HepG2 (cell line): ENCODE data around the gene ZNRF3. TPM values are rescaled to one million over a fixed set of nuclear protein-coding genes. Genes with fewer than 3 reads are reported as not detected.
A peak's percentile ranks its signal among the peaks of the same experiment; 100 is the strongest.

Experiments
- AKAP8 ChIP-seq: sonication (generic); formaldehyde crosslinking; IDR thresholded peaks from 2 replicates; pipeline ENCODE4 v1.5.1; 2020; ENCODE audit warnings: mild to moderate bottlenecking, missing genetic modification reagents
- CENPX ChIP-seq: sonication (generic); formaldehyde crosslinking; IDR thresholded peaks from 2 replicates; pipeline ENCODE4 v1.9.0; 2021; ENCODE audit warnings: mild to moderate bottlenecking, missing genetic modification reagents, moderate library complexity
- CREM ChIP-seq, 2 experiments: sonication (generic) in 1 of 2; formaldehyde crosslinking in 1 of 2; IDR thresholded peaks; 2 replicates each; pipeline versions ENCODE4 v1.4.0 to v1.6.1; 2016 to 2020; ENCODE audit warnings: antibody characterized with exemption in 1 of 2, mild to moderate bottlenecking in 1 of 2, missing genetic modification reagents in 1 of 2
- HOXA3 ChIP-seq: sonication (generic); formaldehyde crosslinking; IDR thresholded peaks from 2 replicates; pipeline ENCODE4 v1.5.0; 2020; ENCODE audit warnings: missing genetic modification reagents
- MXD3 ChIP-seq: IDR thresholded peaks from 2 replicates; pipeline ENCODE4 v1.6.1; 2016; ENCODE audit warnings: mild to moderate bottlenecking, missing biosample characterization, missing genetic modification reagents
- NFAT5 ChIP-seq: sonication (generic); formaldehyde crosslinking; IDR thresholded peaks from 2 replicates; pipeline ENCODE4 v1.4.0; 2020; ENCODE audit warnings: missing genetic modification reagents
- NFIC ChIP-seq: IDR thresholded peaks from 2 replicates; pipeline ENCODE4 v1.6.1; 2012; ENCODE audit warnings: mild to moderate bottlenecking, low read length, inconsistent platforms
- PHF20 ChIP-seq: sonication (generic); formaldehyde crosslinking; IDR thresholded peaks from 2 replicates; pipeline ENCODE4 v1.5.0; 2020; ENCODE audit warnings: mild to moderate bottlenecking, missing genetic modification reagents
- SMC3 ChIP-seq: IDR thresholded peaks from 2 replicates; pipeline ENCODE4 v1.6.1; 2011; ENCODE audit warnings: low read length, improper control_type of control experiment
- SRSF9 ChIP-seq: fragments of 200-400 bp; formaldehyde crosslinking; IDR thresholded peaks from 2 replicates; pipeline ENCODE4 v1.6.1; 2018; ENCODE audit warnings: borderline replicate concordance, mild to moderate bottlenecking, low read depth, low read length; ENCODE audit not compliant: insufficient read depth, poor library complexity, severe bottlenecking
- XRCC5 ChIP-seq: fragments of 200-400 bp; formaldehyde crosslinking; optimal IDR thresholded peaks from 2 replicates; pipeline ENCODE3; 2017; ENCODE audit warnings: mild to moderate bottlenecking, low read length
- ZBTB26 ChIP-seq: IDR thresholded peaks from 2 replicates; pipeline ENCODE4 v1.6.1; 2016; ENCODE audit warnings: missing compliant biosample characterization, missing genetic modification reagents, borderline replicate concordance
- ZNF557 ChIP-seq: sonication (generic); formaldehyde crosslinking; IDR thresholded peaks from 2 replicates; pipeline ENCODE4 v1.4.0; 2020; ENCODE audit warnings: missing genetic modification reagents
- polyA plus RNA-seq, 8 experiments: library from polyadenylated mRNA; depleted of rRNA in 3 of 8; stranded (reverse) in 7 of 8; unstranded in 1 of 8; fragments of >200 nt; fragmentation: Illumina TruSeq in 4 of 8; extraction: Trizol in 4 of 8; gene quantifications; 2 replicates each; pipeline versions ENCODE4 v1.2.1 to v1.2.3, GENCODE V29; 2011 to 2016; ENCODE audit warnings: low read depth in 4 of 8, missing spikeins in 1 of 8, mixed read lengths in 1 of 8; ENCODE audit not compliant: insufficient read depth in 1 of 8
- total RNA-seq, 5 experiments: library from RNA; depleted of rRNA; stranded (reverse); fragments of >200 nt; fragmentation: Illumina TruSeq; extraction: Trizol; gene quantifications; 2 replicates each; pipeline ENCODE4 v1.2.3, GENCODE V29; 2016; ENCODE audit warnings: low read depth in 1 of 5
- TF ChIP-seq, protein P1 (sequence below): sonication (generic); formaldehyde crosslinking; IDR thresholded peaks from 2 replicates; pipeline ENCODE4 v1.5.1; 2020; ENCODE audit warnings: missing genetic modification reagents, mild to moderate bottlenecking, borderline replicate concordance
- TF ChIP-seq, protein P2 (sequence below): sonication (generic); formaldehyde crosslinking; conservative IDR thresholded peaks from 2 replicates; pipeline ENCODE4 v1.4.0; 2020; ENCODE audit warnings: mild to moderate bottlenecking, missing genetic modification reagents, moderate library complexity

The ZNRF3 gene
- total and polyA plus RNA-seq, 2 of the 13 experiments (the other 11 are each of a cell fraction or from before 2014, with no cell fraction given) = 20.3 to 36.7 TPM

- TF ChIP-seq SRSF9 (no peak), ZNF557 (CRISPR knock-in tag) (no peak), CENPX (CRISPR knock-in tag) (no peak), MXD3 (CRISPR knock-in tag) (no peak), PHF20 (CRISPR knock-in tag) (no peak), XRCC5 (no peak), NFIC (0 out of 2 replicates have a peak, but pooled peaks have one; percentile 31), CREM (IDR thresholded peaks at IDR 0.05) (peak; percentile 88; the same call in 1 of the 2 replicates), CREM (CRISPR knock-in tag; IDR thresholded peaks at IDR 0.05) (no peak), HOXA3 (CRISPR knock-in tag) (peak; percentile 51; the same call in 1 of the 2 replicates), AKAP8 (CRISPR knock-in tag) (no peak), ZBTB26 (CRISPR knock-in tag) (no peak; the same call in 1 of the 2 replicates), NFAT5 (CRISPR knock-in tag) (no peak), SMC3 (no peak)
- TF ChIP-seq, protein P1, sequence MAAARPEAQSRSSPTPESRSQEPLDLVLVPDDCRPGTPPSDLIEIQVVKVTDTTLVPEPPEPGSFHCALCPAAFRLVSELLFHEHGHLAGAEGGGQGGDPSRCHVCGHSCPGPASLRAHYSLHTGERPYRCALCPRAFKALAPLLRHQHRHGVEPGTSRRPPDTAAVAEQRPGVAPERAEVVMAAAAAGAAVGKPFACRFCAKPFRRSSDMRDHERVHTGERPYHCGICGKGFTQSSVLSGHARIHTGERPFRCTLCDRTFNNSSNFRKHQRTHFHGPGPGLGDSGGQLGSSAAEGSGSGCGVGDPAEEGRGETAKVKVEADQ (CRISPR knock-in tag) = no peak
- TF ChIP-seq, protein P2, sequence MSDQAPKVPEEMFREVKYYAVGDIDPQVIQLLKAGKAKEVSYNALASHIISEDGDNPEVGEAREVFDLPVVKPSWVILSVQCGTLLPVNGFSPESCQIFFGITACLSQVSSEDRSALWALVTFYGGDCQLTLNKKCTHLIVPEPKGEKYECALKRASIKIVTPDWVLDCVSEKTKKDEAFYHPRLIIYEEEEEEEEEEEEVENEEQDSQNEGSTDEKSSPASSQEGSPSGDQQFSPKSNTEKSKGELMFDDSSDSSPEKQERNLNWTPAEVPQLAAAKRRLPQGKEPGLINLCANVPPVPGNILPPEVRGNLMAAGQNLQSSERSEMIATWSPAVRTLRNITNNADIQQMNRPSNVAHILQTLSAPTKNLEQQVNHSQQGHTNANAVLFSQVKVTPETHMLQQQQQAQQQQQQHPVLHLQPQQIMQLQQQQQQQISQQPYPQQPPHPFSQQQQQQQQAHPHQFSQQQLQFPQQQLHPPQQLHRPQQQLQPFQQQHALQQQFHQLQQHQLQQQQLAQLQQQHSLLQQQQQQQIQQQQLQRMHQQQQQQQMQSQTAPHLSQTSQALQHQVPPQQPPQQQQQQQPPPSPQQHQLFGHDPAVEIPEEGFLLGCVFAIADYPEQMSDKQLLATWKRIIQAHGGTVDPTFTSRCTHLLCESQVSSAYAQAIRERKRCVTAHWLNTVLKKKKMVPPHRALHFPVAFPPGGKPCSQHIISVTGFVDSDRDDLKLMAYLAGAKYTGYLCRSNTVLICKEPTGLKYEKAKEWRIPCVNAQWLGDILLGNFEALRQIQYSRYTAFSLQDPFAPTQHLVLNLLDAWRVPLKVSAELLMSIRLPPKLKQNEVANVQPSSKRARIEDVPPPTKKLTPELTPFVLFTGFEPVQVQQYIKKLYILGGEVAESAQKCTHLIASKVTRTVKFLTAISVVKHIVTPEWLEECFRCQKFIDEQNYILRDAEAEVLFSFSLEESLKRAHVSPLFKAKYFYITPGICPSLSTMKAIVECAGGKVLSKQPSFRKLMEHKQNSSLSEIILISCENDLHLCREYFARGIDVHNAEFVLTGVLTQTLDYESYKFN (CRISPR knock-in tag) = peak; percentile 92
Measured at GRCh38 chr22:28978863-28979796, 95.8 kb downstream of the ZNRF3 start (continued).
